ENCODE measurements around the gene MNX1.

The MNX1 gene

DNA sequence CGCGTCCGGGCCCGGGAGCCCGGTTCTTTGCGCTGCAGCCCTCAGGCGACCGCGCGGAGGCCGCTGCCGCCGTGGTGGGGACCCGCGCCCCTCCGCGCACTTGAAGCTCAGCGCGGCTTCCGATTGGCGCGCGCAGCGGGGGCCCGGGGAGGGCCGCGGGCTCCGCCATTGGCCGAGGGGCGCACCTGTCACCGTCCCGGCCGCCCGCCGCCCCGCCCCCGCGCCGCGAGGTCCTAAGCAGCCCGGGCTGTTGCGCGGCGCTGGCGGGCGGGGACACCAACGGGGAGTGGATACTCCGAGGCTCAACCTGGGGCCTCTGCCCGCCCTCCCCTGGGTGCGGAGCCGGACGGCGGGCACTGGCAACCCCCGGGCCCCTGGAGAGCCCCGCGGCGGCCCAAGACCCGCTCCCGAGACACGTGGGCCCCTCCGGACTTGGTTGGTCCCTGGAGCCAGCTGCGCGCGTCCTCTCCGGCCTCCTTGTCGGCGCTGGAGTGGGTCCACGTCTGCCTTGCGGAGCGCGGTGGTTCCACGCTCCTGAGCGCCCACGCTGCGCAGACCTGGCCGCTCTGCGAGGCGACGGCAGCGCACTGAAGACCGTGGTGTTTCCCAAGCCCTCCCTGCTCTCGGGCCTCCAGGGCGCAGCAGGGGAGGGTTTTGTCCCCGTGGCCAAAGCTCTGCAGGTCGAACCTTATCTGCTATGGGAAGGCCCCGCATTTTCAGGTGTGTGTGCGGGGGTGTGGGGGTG lies at the start of gene MNX1:
TSS of gene MNX1 (minus strand) at position 76 of the 745 bp plus-strand sequence. CDS start 313 bp downstream, outside the sequence.
- peak; percentile 22 for DNase-seq

DNA sequence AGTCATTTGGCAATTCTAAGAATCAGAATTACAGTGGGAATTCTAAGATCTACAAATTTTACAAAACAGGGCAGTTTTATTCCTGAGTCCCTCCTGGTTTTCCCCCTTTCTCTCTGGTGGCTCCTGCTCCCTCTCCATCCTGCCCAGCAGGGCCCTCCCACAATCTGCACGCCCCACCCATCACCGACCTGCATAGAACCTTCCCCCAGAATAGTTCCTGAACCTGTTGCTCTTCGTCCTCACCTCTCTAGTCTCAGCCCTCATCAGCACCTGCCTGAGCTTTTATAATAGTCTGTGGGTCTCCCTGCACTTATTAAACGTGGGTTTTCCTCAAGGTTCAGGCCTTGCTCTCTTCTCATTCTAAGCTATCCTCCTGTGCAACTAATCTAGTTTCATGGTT lies 49.1 kb upstream of the MNX1 start:
- no peak for DNase-seq

DNA sequence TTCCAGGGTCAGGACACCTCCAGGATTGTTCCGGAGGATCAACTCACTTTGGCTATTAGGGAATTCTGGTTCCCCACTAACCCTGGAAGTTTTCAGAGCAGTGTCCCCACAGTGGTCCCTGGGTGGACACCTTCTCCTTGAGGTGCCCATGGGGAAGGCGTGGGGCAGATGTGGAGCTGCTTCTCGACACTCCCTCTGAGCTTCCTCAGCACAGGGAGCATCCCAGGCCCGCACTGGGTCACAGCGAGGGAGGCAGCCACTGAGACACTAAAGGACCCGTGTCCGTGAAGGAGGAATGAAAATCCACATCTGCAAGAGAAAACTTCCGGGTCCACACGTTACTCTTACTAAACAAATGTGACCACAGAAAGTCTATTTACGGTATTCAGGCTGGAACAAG lies 48.2 kb upstream of the MNX1 start:
- DNase-seq = no peak

DNA sequence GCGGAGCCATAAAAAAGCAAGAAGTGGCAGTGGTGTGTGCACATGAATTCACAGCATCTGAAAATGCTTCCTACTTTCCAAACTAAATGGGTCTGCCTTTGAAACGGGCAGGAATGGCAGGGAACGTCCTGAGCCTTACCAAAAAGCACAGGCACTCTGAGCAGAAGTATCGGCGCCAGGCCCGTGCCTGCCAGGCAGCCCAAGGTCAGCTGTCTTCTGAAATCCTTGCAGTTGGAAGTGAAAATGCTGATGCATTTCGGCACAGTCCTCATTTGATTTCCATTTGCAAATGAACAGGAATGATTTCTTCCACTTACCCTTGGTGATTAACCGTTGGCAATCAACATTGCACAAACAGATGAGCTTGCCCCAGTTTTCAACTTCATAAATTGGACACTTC lies 47.6 kb upstream of the MNX1 start:
- no peak for DNase-seq

DNA sequence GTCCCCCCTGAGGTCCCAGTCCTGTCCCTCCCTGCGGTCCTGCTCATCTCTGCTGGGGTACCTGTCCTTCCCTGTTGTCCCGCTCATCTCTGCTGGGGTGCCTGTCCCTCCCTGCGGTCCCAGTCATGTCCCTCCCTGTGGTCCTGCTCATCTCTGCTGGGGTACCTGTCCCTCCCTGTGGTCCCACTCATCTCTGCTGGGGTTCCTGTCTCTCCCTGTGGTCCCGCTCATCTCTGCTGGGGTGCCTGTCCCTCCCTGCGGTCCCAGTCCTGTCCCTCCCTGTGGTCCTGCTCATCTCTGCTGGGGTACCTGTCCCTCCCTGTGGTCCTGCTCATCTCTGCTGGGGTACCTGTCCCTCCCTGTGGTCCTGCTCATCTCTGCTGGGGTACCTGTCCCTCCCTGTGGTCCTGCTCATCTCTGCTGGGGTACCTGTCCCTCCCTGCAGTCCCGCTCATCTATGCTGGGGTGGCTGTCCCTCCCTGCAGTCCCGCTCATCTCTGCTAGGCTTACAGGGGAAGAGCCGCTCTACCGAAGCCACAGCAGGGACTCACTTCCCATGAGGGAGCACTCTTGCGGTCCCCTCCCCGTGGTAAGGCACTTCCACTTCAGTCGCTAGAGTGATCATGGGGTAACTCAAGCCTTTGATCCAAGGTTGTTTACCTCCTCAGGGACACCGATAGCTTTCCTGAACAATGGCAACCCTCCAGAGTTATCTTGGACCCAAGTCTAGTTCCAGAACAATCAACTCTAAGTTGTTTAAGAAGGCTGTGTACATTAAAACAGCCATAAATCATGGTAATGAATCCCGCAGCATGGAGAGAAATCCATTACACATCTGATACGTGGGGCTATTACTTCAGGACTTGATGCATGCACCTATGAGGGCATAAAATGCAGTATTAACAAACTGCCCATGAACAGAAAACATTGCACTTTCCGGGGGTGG lies 46.8 kb upstream of the MNX1 start:
- DNase-seq = no peak

DNA sequence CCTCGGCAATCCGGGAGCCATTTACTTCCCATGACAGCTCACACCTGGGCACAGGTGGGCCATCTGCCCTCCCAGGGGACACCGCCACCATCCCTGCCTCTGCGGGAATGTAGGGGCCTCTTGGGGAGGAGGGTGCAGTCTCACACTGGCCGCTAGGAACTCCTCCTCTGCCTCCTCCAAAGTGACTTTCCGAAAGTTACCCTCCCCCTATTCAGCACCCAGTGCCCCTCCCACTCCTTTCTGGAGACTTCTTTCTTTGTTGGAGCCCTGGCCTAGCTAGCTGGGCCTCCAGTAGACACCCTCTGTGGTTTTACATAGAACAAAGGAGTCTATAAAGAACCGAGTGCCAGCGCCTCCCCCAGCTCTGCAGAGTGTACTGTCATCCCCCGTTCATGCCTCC lies 45.8 kb upstream of the MNX1 start:
- no peak for DNase-seq

DNA sequence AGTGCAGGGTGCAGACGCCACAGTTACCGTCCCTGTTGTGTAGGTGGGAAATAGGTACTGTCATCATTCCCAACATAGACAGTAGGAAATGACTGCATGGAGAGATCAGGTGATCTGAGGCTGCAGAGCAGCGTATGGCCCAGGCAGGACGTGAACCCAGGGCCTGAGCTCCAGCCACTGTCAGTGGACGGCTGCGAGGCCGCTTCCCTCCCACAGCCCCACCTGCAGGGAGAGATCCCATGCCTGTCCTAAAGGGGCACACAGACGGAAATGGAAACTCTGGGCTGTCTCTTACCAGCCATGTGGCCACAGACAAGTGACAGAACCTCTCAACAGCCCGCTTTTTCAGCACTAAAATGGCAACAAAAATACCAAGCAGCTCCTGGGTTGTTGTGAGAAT lies 44.5 kb upstream of the MNX1 start:
- no peak for DNase-seq

DNA sequence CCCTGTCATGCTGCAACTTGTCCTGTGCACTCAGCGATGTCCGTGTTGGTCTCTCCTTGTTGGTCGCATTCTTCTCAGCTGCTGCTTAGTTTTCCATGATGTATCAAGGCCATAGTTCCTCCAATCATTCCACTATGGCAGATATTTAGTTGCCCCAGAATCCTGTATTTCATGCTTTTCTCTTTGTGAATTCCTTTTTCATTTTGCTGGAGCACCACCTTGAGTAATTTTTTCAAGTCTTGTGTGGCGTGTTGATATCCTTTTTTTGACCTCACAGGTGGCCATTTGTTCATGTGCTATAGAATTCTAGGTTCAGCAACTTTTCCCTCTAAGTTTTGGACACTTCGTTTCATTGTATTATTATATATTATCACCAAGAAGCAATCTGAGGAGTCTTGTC lies 42.7 kb upstream of the MNX1 start:
- no peak for DNase-seq

DNA sequence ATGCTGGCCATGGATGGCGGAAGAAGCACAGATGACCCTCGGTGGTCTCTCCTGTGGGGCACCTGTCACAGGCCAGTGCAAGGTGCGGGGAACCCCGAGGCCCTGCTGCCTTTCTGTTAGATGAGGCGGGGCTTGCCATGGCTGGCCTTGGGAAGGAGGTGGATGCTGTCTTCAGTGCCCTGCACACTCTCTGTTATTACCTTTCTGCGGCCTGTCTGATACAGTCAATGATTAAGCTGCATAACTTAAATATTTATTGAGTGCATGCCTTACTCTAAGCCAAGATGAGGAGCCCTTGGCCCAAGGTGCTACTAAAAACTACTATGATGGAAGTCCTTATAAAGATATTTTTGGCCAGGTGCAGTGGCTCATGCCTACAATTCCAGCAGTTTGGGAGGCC lies 36.7 kb upstream of the MNX1 start:
- no peak for DNase-seq

DNA sequence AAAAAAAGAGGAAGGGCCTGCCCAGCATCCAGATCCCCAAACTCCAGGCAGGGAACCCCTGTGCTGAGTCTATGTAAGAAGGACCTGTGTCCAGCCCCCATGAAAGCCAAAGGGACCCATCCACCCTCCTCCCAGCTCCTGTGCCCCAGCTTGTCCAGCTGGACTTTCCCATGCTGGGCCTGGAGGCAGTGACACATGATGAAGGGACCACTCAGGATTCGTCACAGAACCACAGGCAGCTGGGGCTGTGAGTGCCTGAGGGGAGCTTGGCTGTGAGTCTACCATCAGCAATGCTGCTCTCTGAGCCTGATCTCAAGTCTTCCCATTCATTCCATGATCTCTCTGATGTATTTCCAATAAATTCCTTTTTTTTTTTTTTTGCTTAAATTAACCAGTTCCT lies 36.2 kb upstream of the MNX1 start:
- DNase-seq = no peak

DNA sequence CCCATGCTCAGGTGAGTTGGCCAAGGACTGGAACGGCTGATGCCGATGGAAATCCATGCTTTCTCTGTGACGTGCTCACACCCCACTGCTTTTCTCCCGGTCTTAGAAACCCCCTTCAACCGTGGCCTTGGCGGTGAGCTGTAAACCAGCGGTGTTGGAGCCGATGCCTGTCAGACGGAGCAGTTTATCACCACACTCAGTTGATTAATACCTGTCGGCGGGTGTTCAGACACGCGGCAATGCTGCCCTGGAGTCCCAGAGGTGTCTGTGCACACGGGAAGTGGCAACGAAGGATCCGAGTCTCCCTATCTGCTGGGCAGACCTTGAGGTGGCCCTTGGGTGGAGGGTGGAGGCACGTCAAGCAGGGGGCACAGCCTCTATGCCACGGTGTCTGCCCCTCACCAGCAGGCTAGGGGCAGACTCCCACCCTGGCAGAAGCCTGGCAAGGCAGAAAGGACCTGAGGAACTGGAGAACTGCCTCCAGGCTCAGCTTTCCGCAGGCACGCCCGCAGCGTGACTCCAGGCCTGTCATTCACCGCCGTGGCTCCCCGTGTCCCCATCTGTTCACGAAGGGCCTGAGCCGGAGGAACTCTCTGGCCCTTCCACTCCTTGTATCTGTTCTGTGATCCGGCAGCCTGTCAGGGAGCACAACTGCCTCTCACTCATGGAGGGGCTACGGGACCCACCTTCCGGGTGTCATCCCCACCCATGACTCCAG lies 34.6 kb upstream of the MNX1 start:
- DNase-seq = no peak

DNA sequence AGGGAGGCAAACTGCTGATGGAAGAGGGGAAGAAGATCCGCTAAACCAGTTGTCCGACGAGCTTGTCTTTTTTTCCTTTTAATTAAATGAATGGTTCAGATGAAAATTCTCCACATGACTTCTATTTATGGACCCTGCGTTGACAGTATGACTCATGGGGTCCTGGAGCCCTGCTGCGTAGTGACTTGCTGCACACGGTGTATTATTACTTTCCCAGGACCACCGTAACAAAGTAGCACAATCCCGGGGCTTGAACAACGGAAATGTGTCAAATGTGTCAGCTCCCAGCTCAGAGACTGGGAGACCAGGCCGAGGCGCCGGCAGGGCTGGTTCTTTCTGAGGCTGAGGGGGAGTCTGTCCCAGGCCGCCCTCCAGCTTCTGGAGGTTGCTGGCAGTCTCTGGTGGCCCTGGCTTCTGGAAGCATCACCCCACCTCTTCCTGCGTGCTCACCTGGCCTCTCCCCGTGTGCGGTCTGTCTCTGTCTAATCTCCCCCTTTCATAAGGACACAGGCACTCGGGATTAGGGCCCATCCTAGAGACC lies 33.8 kb upstream of the MNX1 start:
- no peak for DNase-seq

DNA sequence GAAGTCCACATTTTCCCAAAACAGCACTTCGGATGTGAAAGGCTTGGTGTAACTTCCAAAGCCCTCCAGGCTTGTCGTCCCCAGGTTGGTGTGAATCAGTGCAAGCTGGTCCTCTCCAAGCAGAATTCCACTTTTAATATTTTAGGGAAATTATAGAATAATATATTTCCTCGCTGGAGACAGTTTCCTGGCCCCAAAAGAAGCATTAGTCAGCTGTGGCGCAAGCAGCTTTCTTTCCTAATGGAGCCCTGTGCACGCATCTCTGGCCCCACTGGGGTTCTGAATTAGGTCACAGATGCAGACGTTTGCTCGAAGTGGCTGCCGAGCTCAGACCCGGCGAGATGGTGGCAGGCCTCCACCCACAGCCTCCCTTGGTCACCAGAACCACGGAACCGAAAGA lies 33.3 kb upstream of the MNX1 start:
- DNase-seq = no peak

DNA sequence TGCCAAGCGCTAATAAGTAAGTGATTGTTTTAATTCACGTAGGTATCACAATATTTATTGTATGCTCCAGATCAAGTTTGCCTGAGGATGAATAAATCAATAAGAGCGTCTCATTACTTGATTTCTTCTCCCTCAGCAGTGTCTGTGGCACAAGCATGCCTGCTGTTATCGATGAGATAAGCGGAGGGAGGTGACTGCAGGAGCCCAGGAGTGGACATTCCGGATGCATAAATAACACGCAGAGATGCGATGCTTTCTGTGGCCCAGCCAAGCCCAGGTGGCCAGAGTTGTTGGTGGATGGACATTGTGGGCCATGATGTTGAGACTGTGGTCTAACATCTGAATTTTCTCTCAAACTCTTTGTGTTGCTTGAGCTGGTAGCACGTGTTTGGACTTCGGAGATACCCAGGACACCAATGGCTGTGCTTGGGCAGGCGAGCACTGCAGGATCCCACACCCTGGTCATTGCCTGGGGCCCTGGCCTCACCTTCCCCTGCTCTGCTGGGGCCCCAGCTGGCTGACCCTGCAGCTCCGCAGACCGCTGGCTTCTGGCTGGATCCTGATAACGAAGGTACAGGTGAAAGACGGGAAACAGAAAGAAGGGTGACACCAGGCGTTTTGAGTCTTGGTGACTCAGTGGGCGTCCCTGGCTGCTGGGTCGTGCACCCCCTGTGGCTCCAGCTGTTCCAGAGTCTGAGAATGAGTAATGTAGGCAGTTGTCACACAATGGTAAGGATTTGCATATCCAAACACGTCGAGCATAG lies 31.2 kb upstream of the MNX1 start:
- DNase-seq = no peak

DNA sequence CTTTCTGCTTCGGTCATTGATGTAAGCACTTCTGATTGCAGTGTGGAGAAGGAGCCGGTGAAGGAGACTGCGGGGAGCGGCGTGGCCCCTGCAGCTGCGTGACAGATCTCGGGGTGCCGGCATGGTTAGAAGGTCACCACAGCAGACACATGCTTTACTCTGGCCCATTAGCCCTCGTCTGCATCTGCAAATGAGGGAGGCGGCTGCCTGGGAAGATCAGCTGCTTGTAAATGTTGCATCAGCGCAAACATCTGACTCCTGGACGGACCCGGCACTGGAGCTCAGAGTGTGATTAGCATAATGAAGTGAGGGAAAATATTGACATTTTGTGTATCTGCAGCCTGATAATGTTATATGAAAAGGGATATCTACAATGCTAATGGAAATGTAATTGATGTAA lies 30.5 kb upstream of the MNX1 start:
- no peak for DNase-seq

DNA sequence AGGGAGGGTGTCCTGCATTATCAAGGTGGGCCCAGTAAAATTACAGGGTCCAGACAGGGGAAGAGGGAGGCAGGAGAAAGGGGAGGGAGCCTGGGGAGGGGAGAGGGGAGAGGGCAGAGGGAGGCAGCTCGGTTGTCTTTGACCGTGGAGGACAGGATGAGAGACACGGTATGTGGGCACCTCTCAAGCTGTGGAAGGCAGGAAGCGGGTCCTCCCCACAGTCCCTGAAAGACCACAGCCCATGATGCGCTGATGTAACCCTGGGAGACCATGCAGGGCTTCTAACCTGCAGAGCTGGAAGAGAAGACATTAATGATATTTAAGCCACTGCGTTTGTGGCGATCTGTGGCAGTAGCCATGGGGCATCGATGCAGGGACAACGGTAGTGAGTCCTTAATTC lies 27.2 kb upstream of the MNX1 start:
- DNase-seq = no peak

DNA sequence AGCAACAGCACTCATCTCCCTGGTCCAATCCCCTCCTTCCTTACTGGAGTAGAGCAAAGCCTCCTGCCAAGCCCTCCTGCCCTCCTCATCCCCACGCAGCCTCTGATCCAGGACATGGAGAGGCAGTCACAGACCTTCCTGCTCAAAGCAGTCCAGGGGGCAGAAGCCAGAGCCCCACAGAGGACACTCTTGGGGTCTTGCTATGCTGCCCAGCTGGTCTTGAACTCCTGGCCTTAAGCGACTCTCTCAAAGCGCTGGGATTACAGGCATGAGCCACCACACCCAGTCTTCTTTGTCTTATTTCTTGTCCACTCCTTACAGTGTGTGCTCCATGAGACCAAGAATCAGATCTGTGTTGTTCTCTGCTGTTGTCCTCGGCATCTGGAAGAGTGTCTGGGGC lies 26.6 kb upstream of the MNX1 start:
- no peak for DNase-seq

DNA sequence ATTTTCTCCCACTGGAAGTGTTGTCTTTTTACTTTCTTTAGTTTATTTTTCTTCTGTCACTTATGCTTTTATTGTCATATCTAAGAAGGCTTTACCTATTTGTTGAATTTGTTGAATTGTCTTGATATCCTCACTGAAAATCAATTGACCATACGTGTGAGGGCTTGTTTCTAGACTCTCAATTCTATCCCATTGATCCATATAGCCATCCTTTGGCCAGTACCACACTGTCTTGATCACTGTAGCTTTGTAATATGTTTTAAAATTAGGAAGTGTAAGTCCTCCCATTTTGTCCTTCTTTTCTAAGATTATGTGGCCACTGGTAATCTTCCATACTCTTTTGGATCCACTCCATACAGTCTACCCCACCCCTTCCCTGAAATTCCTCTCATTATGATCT lies 25.5 kb upstream of the MNX1 start:
- no peak for DNase-seq

DNA sequence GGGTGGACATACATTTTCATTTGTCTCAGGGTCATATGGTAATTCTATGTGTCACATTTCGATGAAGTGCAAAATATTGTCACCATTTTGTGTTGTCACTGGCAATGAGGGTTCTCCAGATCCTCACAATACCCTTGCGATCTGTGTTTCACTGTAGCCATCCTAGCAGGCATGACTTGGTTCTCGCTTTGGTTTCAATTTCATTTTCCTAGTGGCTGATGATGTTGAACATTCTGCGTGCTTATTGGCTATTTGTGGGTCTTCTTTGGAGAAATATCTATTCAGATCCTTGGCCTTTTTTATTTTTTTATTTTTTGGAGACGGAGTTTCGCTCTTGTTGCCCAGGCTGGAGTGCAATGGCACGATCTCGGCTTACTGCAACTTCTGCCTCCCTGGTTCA lies 24.8 kb upstream of the MNX1 start:
- DNase-seq = no peak

DNA sequence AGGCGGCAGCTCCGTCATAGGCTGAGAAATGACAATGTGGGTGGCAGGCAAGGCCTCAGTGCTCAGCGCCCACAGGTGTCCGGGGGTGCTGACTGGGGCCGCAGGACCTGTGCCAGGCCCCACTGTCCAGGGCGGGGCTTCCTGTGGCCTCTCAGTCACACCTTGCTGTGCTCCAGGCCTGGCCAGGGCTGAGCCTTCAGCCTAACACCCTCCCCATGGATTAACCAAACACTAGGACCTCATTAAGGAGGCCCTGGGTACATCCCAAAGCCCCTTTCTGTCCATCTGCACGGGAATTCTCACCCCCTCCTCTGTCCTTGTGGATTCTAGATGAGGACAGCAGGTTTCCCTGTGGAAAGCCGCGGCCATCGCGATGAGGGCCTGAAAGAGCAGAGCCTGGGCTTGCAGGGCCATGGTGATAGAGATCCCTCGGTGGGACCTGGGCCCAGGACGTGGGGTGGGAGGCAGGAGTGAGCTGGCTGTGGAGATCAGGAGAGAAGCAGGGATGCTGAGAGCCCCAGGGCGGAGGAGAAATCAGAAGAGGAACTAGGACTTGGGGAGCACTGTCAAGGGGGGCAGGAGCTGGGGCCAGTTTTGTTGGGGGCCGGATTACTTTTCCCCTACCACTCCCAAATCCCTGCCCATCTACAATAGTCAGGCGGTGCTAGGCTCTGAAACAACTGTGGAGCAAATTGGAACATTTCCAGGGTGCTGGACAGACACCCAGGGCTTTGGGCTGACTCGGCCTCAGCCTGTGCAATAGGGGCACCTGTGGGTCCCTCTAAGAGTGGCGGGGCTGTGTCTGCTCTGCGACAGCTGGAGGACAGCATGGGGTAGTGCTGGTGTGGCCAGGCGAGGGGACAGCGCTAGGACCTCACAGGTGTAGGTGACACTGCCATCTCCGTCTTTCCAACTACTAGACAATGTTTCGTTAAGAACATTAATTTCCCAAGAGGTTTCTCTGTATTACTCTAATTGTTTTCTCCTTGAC lies 23.3 kb upstream of the MNX1 start:
- no peak for DNase-seq
